GM10847 (cell line): Measurements from ENCODE around the gene APOOL.

Source experiments
- POLR2A ChIP-seq: IDR thresholded peaks from 2 replicates; pipeline ENCODE4 v1.6.1; 2011; ENCODE audit not compliant: insufficient read length; ENCODE audit errors: extremely low read depth

The APOOL gene

DNA sequence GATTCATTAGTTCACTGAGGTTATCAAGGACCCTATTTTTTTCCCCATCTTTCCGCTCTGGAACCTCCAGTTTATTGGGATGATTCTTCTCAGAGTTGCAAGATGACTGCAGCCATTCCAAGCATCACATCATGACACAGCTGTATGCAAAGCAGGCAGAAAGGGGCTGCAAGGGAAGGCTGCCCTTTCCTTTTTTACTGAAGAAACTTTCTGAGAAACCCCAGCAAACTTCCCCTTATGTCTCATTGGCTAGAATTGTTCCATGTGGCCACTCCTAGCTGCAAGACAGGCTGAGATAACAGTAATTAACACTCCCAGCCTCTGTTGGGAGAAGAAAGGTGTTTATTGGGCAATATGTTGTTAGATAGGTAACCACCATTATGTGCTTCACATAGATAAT is 137.3 kb downstream of the APOOL start:
- TF ChIP-seq POLR2A, result no peak
